GM12878 (cell line): ENCODE data around the gene PAX7.

Experiments used
- CEBPB ChIP-seq, 2 experiments: fragments of 150-350 bp in 1 of 2; IDR thresholded peaks; 2 replicates each; pipeline ENCODE4 v1.6.1; 2012 to 2014; ENCODE audit warnings: low read depth in 2 of 2, low read length in 2 of 2, borderline replicate concordance in 1 of 2, inconsistent platforms in 1 of 2
- CHD2 ChIP-seq: IDR thresholded peaks from 2 replicates; pipeline ENCODE4 v1.6.1; 2011; ENCODE audit warnings: low read depth, low read length, improper control_type of control experiment, borderline replicate concordance
- CTCF ChIP-seq, 3 experiments: IDR thresholded peaks in 2 of 3; conservative IDR thresholded peaks in 1 of 3; 2 replicates each; pipeline ENCODE4 v1.5.1; 2011; ENCODE audit warnings: low read depth in 3 of 3, low read length in 3 of 3, mild to moderate bottlenecking in 3 of 3, control low read depth in 2 of 3, moderate library complexity in 2 of 3, inconsistent platforms in 1 of 3, mixed read lengths in 1 of 3; ENCODE audit not compliant: control insufficient read depth in 2 of 3, insufficient read depth in 1 of 3; ENCODE audit errors: extremely low read depth in 1 of 3
- DPF2 ChIP-seq: fragments of 450-650 bp; IDR thresholded peaks from 2 replicates; pipeline ENCODE4 v1.6.1; 2017; ENCODE audit warnings: mild to moderate bottlenecking
- FOS ChIP-seq: IDR thresholded peaks from 3 replicates; pipeline ENCODE4 v1.6.1; 2011; ENCODE audit warnings: borderline replicate concordance; ENCODE audit not compliant: insufficient read length; ENCODE audit errors: extremely low read depth
- GABPA ChIP-seq: IDR thresholded peaks from 2 replicates; pipeline ENCODE4 v1.6.1; 2014; ENCODE audit warnings: antibody characterized with exemption, low read depth, mild to moderate bottlenecking, inconsistent platforms
- HDAC2 ChIP-seq: fragments of 200-600 bp; sonication (generic); IDR thresholded peaks from 2 replicates; pipeline ENCODE4 v1.6.1; 2017
- NFYB ChIP-seq: IDR thresholded peaks from 2 replicates; pipeline ENCODE4 v1.6.1; 2011; ENCODE audit warnings: low read depth, mild to moderate bottlenecking, low read length, improper control_type of control experiment, moderate library complexity; ENCODE audit not compliant: insufficient read depth
- NR2F1 ChIP-seq: fragments of 450-650 bp; conservative IDR thresholded peaks from 2 replicates; pipeline ENCODE4 v1.6.1; 2017; ENCODE audit warnings: mild to moderate bottlenecking
- POLR2A ChIP-seq: IDR thresholded peaks from 2 replicates; pipeline ENCODE4 v1.6.1; 2011; ENCODE audit warnings: low read depth, mild to moderate bottlenecking, low read length
- SUPT20H ChIP-seq: IDR thresholded peaks from 2 replicates; pipeline ENCODE4 v1.6.1; 2011; ENCODE audit warnings: low read depth, mild to moderate bottlenecking, low read length, moderate library complexity, borderline replicate concordance; ENCODE audit not compliant: control insufficient read depth
- ZNF384 ChIP-seq: IDR thresholded peaks from 2 replicates; pipeline ENCODE4 v1.6.1; 2012; ENCODE audit warnings: low read depth, mild to moderate bottlenecking, low read length, improper control_type of control experiment, borderline replicate concordance
- TF ChIP-seq, protein P1 (sequence below): IDR thresholded peaks from 2 replicates; pipeline ENCODE4 v1.6.1; 2011; ENCODE audit warnings: low read depth, low read length, improper control_type of control experiment, borderline replicate concordance
- TF ChIP-seq, protein P2 (sequence below): fragments of 450-650 bp; IDR thresholded peaks from 2 replicates; pipeline ENCODE4 v1.6.1; 2018; ENCODE audit warnings: mild to moderate bottlenecking, low read depth, moderate library complexity; ENCODE audit not compliant: partially characterized antibody

GRCh38 chr1:18787825-18788385 is 157.3 kb downstream of the PAX7 start:
- TF ChIP-seq DPF2 (no peak), FOS (no peak), CTCF (IDR thresholded peaks at IDR 0.05 in 2 of 3, conservative IDR thresholded peaks at IDR 0.05 in 1 of 3; ENCODE audit: control insufficient read depth in 2 of 3, extremely low read depth in 1 of 3, insufficient read depth in 1 of 3, low read depth in 3 of 3, low read length in 3 of 3) (no peak), POLR2A (no peak), HDAC2 (no peak), SUPT20H (no peak), CHD2 (no peak), CEBPB (IDR thresholded peaks at IDR 0.05; ENCODE audit: borderline replicate concordance in 1 of 2, low read depth in 2 of 2, low read length in 2 of 2) (no peak), NR2F1 (no peak), NFYB (no peak), ZNF384 (no peak), GABPA (no peak)
- TF ChIP-seq, protein P1, sequence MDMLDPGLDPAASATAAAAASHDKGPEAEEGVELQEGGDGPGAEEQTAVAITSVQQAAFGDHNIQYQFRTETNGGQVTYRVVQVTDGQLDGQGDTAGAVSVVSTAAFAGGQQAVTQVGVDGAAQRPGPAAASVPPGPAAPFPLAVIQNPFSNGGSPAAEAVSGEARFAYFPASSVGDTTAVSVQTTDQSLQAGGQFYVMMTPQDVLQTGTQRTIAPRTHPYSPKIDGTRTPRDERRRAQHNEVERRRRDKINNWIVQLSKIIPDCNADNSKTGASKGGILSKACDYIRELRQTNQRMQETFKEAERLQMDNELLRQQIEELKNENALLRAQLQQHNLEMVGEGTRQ: no peak
- TF ChIP-seq, protein P2, sequence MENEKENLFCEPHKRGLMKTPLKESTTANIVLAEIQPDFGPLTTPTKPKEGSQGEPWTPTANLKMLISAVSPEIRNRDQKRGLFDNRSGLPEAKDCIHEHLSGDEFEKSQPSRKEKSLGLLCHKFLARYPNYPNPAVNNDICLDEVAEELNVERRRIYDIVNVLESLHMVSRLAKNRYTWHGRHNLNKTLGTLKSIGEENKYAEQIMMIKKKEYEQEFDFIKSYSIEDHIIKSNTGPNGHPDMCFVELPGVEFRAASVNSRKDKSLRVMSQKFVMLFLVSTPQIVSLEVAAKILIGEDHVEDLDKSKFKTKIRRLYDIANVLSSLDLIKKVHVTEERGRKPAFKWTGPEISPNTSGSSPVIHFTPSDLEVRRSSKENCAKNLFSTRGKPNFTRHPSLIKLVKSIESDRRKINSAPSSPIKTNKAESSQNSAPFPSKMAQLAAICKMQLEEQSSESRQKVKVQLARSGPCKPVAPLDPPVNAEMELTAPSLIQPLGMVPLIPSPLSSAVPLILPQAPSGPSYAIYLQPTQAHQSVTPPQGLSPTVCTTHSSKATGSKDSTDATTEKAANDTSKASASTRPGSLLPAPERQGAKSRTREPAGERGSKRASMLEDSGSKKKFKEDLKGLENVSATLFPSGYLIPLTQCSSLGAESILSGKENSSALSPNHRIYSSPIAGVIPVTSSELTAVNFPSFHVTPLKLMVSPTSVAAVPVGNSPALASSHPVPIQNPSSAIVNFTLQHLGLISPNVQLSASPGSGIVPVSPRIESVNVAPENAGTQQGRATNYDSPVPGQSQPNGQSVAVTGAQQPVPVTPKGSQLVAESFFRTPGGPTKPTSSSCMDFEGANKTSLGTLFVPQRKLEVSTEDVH: no peak
